ENCODE results near the gene CIB1.

The CIB1 gene

DNA sequence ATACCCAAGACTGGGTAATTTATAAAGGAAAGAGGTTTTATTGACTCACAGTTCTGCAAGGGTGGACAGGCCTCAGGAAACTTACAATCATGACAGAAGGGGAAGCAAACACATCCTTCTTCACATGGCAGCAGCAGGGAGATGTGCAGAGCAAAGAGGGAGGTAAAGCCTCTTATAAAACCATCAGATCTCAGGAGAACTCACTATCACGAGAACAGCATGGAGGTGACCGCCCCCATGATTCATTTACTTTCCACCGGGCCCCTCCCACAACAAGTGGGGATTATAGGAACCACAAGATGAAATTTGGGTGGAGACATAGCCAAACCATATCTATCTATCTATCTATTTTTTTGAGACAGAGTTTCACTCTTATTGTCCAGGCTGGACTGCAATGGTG lies 5.6 kb upstream of the CIB1 start:
- no peak for DNase-seq (ENCODE audit: low spot score)
- in situ Hi-C loops (cut with MboI; ENCODE audit: low pct_unique_long_range_greater_than_20kb, low sequenced_read_pairs, unreplicated experiment) = no loop called here
- TF ChIP-seq, protein P1, sequence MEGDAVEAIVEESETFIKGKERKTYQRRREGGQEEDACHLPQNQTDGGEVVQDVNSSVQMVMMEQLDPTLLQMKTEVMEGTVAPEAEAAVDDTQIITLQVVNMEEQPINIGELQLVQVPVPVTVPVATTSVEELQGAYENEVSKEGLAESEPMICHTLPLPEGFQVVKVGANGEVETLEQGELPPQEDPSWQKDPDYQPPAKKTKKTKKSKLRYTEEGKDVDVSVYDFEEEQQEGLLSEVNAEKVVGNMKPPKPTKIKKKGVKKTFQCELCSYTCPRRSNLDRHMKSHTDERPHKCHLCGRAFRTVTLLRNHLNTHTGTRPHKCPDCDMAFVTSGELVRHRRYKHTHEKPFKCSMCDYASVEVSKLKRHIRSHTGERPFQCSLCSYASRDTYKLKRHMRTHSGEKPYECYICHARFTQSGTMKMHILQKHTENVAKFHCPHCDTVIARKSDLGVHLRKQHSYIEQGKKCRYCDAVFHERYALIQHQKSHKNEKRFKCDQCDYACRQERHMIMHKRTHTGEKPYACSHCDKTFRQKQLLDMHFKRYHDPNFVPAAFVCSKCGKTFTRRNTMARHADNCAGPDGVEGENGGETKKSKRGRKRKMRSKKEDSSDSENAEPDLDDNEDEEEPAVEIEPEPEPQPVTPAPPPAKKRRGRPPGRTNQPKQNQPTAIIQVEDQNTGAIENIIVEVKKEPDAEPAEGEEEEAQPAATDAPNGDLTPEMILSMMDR (IDR thresholded peaks at IDR 0.05; ENCODE audit: extremely low read depth, insufficient read depth, missing control alignments) = no peak

DNA sequence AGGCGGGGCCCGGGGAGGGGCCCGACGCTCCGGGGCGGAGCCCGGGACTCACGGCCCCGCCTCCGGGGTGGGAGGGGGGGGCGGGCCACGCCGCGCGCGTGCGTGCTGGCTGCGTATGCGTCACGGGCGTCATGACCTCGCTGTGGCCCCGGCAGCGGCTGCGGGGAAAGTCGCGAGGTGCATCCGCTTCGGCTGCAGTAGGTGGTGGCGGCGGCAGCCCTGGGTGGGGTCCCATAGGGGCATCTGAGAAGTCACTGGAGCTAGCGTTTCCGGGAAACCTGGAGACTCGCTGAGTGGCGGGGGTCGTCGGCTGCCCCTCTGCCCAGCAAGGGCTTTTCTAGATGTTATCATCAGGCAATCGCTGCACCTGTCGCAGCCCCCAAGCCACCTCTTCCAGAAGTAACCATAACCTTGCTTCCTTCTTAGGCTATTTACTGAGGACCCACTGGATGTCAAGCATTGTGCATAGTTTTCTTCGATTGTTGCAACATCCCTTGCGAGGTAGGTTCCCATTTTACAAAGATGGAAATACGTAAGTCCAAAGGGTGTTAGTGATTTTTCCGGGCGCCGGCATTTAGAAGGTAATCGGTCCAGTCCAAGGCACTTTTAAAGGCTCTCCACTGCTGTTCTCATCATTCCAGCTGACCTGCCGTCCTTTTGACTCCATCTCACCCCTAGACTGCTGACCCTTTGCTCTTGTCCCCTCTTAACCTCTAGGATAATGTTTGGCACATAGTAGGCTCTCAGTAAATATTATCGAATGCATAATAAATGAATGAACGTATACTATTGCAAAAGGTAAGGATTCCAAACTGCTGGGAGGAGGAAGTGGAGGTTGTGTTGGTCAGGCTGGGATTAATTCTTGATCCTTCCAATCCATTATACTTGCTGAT lies 601 bp upstream of the CIB1 start, which contains the start of gene GDPGP1:
TSS of gene GDPGP1 (plus strand) at position 114 of the 893 bp plus-strand sequence. CDS start 6,700 bp downstream, outside the sequence.
- DNase-seq (ENCODE audit: low spot score) = no peak
- TF ChIP-seq, protein P1 (IDR thresholded peaks at IDR 0.05; ENCODE audit: extremely low read depth, insufficient read depth, missing control alignments) = no peak
- in situ Hi-C loops (cut with MboI; ENCODE audit: low pct_unique_long_range_greater_than_20kb, low sequenced_read_pairs, unreplicated experiment) = no loop called here

DNA sequence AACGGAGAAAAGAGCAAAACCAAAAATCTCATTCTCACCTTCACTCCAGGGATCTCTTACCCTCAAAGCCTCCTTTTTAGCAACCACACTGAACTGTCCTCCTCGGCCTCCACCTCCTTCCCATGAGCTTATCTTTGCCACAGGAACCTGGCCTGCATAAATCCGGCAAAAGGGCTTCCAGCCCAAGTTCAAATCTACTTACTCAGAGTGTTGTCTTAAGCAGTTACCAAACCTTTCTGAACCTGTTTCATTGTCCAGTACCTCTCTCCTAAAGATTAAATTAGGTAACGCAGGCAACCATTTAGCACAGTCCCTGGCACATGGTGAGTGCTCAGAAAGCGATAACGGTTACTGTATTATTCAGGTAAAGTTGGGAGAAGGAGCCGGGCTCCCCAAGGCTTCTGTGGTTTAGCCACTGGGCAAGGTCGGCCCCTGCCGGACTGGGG lies 777 bp downstream of the CIB1 start:
- in situ Hi-C loops (cut with MboI; ENCODE audit: low pct_unique_long_range_greater_than_20kb, low sequenced_read_pairs, unreplicated experiment) = no loop called here
- no peak for DNase-seq (ENCODE audit: low spot score)
- TF ChIP-seq, protein P1 (IDR thresholded peaks at IDR 0.05; ENCODE audit: extremely low read depth, insufficient read depth, missing control alignments) = peak; percentile 47

DNA sequence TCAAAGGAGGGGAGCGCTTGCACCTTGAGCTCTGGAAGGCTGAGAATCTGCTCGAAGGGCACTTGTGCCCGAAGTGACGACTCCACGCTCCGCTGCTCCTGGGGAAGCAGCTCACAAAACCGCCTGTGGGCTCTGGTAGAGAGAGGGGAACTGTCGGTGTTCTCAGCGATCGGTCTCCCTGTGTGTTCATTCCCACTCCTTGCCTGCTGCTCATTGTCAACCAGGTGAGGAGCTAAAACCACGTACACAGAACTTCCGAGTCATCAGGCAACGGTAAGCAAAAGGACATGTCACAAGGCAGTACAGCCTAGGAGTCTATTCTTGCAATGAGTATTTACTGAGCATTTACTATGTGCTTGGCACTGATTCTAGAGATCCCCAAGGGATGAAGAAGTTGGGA lies 1.5 kb downstream of the CIB1 start:
- TF ChIP-seq, protein P1 (IDR thresholded peaks at IDR 0.05; ENCODE audit: extremely low read depth, insufficient read depth, missing control alignments) = no peak
- in situ Hi-C loops (cut with MboI; ENCODE audit: low pct_unique_long_range_greater_than_20kb, low sequenced_read_pairs, unreplicated experiment) = no loop called here
- DNase-seq (ENCODE audit: low spot score) = peak; percentile 28

DNA sequence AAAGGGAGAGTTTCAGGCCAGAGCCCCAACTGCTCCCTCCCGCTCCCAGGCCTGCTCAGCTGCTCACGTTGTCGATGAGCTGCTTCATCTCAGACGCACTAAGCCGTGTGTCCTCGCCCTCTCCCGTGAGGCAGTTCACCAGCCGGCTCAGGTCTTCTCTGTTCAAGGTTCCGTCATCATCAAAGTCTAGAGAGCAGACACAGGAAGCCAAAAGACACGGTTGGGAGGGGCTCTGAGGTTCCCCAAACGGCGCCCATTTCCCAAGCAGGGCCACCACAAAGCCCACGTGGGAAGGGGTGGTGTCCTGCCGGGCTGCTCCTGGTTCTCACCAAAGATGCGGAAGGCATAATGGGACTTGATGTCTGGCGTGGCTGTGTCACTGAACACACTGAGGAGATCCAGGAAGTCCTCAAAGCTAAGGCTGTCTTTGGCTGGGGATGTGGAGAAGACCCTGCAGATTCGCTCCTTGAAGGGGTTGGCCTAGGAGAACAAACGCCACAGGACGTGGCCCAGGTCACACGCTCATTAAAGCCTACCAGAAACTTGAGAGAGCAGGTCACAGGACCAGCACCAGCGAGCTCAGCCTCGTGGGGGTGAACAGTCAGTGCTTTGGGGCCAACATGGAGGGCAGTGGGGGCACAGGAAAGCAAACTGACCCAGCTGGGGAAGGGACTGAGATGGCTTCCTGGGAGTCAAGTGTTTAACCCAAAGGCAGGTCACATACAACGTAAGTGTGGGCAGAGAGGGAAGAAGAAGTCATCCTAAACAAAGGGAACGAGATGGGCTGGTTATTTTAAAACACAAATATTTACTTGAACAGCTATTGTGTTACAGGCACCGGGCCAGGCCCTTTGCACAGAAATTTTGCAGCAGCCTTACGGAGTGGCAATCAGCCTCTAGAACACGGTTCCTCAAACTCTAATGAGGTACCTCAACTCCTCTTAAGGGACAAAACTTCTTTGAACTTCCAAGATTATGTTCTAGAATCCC lies 2.4 kb downstream of the CIB1 start:
- TF ChIP-seq, protein P1 (IDR thresholded peaks at IDR 0.05; ENCODE audit: extremely low read depth, insufficient read depth, missing control alignments) = no peak
- in situ Hi-C loops (cut with MboI; ENCODE audit: low pct_unique_long_range_greater_than_20kb, low sequenced_read_pairs, unreplicated experiment) = no loop called here
- DNase-seq (ENCODE audit: low spot score) = peak; percentile 77

DNA sequence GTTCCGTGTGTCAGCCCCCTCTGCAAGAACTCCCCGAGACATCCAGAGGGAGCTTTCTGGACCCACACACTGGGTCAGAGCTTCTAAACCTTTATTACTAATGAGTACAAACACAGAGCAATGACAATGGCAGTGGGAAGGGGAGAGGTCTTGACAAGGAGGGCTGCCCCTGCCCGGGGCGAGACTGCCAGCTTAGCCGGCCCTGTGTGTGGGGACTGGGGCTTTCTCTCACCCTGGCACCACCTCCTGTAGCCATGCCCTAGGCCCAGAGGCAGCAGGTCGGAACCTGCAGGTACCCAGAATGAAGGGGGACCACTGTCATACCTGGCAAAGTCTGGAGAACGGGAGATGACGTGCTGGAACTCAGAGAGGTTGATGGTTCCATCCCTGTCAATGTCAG lies 3.1 kb downstream of the CIB1 start:
- in situ Hi-C loops (cut with MboI; ENCODE audit: low pct_unique_long_range_greater_than_20kb, low sequenced_read_pairs, unreplicated experiment) = no loop called here
- TF ChIP-seq, protein P1 (IDR thresholded peaks at IDR 0.05; ENCODE audit: extremely low read depth, insufficient read depth, missing control alignments) = no peak
- DNase-seq (ENCODE audit: low spot score) = no peak

Data from GM13977 (cell line).